ENCODE results near the gene CAMKK1.

- TF ChIP-seq TAF1 (IDR thresholded peaks at IDR 0.05; ENCODE audit: low read depth, low read length) (no peak), POLR2A (IDR thresholded peaks at IDR 0.05; ENCODE audit: low read depth, low read length) (no peak)
Observed at GRCh38 chr17:3907483-3908216, 14.8 kb upstream of the CAMKK1 start.

Measured in GM12891 (cell line).